GM12874 (cell line): ENCODE results near the gene GPR107.

ENCODE experiments used
- TF ChIP-seq, protein P1 (sequence below): IDR thresholded peaks from 2 replicates; pipeline ENCODE4 v1.5.1; 2011; ENCODE audit warnings: low read depth, mild to moderate bottlenecking, control low read depth, low read length, moderate library complexity; ENCODE audit not compliant: insufficient read depth

GPR107 gene

DNA sequence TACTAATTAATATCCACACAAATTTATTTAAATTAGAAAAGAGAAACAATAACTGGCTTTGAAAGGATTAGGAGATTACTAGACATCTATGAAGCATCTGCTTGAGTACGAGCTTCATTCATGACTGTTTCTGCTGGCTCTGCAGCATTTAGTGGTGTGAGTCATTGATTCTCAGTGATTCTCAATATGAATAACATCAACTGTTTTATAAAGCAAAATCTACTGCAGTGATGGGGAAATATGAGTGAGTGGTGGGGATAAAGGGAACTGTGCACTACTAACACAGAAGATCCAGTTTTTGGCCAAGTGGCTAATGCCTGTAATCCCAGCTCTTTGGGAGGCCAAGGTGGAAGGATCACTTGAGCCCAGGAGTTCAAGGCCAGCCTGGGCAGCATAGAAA lies 19.1 kb upstream of the GPR107 start:
- TF ChIP-seq, protein P1, sequence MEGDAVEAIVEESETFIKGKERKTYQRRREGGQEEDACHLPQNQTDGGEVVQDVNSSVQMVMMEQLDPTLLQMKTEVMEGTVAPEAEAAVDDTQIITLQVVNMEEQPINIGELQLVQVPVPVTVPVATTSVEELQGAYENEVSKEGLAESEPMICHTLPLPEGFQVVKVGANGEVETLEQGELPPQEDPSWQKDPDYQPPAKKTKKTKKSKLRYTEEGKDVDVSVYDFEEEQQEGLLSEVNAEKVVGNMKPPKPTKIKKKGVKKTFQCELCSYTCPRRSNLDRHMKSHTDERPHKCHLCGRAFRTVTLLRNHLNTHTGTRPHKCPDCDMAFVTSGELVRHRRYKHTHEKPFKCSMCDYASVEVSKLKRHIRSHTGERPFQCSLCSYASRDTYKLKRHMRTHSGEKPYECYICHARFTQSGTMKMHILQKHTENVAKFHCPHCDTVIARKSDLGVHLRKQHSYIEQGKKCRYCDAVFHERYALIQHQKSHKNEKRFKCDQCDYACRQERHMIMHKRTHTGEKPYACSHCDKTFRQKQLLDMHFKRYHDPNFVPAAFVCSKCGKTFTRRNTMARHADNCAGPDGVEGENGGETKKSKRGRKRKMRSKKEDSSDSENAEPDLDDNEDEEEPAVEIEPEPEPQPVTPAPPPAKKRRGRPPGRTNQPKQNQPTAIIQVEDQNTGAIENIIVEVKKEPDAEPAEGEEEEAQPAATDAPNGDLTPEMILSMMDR, result no peak

DNA sequence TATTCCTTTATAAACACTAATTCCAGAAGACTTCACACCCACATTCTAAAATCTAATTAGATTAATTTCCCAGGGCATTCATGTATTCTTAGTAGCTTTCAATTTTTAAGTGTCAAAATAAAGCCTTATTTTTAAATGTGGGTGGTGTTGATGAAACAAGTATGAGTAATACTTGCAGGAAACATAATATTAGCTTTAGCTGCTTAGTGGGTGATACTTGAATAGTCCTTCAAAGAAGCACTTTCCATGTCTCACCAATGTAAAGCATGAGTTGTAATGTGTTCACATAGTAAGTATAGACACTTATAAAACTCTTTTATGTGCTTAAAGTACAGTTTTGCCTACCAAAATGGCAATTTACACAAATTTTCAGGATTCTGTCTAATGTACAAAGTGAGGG lies 17.6 kb upstream of the GPR107 start:
- TF ChIP-seq, protein P1, result no peak

DNA sequence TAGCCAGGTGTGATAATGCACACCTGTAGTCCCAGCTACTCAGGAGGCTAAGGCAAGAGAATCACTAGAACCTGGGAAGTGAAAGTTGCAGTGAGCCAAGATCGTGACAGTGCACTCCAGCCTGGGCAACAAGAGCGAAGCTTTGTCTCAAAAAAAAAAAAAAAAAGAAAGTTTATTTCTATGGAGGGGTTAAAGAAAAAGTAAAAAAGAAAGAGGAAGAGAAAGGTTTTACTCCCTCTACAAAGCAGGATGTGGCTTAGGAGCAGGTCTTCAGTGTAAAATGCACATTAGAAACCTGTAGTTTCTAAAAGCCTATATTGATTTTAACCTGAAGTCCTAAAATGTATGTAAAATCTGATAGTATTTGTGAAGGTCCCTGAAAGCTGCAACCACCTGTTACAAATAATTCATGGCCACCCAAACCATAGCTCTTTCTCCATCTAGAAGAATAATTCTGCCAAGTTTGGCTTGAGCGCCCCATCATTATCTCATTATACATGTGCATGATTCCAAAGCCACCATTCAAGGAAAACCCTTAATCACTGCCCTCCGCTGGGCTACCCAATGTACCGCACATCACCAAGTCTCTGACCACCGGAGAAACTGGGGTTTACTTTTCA lies 14.1 kb upstream of the GPR107 start:
- TF ChIP-seq, protein P1, result no peak

DNA sequence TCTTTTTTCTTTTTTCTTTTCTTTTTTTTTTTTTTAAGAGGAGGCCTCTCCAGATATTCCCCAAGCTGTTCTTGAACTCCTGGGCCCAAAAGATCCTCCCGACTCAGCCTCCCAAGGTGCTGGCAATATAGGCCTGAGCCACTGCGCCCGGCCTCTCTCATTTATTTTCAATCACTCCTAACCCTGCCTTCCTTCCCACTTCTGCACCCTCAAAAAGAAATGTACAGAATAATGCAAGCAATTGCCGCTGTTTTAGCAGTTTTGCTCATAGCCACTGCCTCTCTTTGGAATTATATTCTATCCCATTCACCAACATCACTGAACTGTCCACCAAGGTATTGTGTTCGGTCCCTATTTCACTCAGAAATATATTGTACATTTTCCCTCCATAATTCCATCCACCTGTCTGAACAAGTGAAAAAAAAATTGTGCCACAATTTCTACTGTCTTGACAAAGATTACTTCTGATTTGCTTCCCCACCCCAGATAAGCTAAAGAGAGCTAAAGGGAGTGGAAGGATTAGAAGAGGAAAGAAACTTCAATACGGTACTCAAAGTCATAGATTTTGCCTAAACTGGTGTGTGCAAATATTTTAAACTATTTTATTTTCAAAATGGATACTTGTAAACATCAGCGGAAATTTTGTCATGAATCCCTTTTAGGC lies 12.6 kb upstream of the GPR107 start:
- TF ChIP-seq, protein P1, result no peak

DNA sequence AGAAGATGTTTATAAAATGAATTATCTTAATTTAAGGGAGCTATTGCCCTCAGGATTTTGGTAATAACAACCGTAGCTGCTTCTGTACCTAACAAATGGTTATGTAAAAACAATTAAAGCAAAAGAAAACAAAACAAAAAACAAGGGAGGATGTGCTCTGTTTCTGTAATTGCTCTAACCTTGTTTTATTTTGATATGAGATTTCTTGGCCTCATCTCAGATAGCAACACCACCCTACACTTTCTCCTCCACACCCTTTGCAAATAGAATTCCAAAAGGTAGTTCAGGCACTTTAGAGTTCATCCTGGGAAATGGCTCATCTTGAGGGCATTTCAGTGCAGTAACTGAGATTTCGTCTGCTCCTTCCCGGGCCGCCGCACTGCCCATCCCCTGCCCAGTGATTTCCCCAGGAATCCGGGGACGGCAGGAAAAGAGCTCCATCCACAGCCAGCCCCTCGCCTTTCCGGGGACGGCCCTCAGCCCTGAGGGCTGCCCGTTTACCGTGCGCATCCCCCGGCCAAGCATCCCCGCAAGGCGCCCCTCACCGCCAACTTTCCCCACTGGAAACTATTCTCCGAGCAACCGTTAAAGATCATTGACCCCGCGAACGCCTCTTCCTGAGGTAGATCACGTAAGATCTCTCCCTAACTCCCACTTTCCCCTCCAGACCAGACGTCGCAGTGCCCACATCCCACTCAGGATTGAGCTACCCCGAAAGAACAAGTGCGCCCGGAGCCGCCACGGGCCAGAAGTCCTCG lies 11.9 kb upstream of the GPR107 start:
- TF ChIP-seq, protein P1, result no peak

DNA sequence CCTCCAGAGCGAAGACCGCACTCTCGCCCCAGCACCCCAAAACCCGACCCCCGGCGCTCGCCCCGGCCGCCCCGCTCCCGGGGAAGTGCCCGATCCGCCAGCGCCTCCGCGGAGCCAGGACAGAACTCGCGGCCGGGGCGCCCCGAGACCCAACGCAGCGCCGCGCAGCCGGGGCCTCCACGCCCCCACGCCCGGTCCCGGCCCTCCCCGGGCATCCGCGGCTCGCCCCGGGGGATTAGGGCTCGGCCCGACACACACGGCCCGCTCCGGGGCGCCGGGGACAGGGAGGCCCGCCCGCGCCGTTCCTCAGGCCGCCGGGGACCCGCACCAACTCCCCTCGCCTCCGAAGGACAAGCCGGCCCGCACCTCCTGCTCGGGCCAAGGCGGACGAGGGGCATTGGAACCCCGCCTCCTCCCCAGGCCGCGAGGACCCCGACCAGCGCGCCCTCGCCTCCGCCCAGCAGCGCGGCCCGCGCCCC lies 11.3 kb upstream of the GPR107 start:
- TF ChIP-seq, protein P1, result no peak

DNA sequence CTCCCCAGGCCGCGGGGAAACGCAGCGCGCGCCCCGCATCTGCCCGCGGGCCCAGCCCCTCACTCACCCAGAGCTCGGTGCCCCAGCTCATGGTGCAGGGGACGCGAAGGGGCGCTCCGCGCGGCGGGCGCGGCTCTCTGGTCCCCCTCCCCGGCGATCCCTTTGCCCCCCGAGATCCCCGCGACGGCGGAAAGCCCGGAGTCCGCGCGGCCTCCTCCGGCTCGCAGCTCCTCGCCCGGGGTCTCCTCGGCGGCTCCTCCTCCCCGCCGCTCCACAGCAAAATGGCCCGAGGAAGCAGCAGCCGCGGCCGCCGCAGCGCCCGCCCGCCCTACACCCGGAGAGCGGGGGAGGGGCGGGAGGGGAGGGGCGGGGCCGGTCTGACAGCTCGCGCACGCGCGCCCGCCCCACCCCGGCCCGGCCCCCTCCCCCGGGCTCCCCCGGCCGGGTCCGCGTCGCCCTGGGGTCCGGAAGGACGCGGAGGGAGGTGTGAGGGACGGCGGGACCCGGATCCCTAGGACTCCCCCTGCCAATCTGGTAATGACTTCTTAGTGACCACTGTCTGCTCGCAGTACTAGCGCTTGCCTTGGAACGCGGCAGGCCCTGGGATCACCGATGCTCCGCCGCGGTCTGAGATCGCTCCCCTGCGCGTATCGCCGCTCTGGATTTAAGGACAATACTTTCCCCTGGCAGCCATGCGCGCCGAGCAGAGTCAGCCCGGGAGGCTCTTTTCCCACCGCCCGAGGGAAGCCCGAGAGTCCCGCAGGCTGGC lies 10.6 kb upstream of the GPR107 start, which contains the start of gene FNBP1:
Gene FNBP1, minus strand, starts transcription at position 305 of the 769 bp plus-strand sequence. Its CDS starts 214 bp downstream, at position 91.
- TF ChIP-seq, protein P1, result no peak
